NCI-H1105 treated with DMSO at 0.1 percent for 48 hours (cell line): ENCODE data around the gene DUT.
A peak's percentile ranks its signal among the peaks of the same experiment; 100 is the strongest.

Source experiments
- DNase-seq: peaks from one replicate; lab custom pipeline; 2025; lab: John Stamatoyannopoulos, UW

The DUT gene

DNA sequence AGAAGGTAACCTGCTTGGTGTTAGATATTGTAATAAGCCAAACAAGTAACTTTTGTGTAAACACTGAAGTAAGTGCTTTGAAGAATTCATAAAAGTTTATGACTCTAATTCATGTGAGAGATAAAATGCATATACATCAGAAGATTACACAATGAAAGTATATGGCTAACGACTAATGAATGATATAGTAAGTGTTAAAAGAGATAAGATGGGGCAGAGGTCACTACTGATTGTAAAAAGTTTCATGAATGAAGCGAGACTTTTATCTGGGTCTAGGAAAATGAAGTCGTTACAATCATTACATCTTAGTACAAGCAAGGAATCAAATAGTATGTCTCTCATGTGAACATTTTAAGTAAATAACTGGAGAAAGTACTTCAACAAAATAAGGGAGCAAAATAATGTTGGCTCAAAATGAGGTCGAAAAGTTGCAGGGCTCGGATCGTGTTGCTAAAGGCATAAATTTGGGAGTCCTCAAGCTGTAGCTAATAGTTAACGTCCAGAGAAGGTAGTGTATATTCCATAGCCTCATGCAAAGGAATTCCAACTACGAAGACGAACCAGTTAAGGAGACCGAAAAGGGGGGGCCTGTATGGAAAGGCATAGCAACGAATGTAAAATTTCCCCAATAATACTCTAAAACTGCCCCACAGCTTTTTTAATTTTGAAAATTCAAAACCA lies 984 bp upstream of the DUT start:
- no peak for DNase-seq

- DNase-seq: peak; percentile 44
These were observed 790 bp downstream of the DUT start for GRCh38 chr15:48331796-48332641.

DNA sequence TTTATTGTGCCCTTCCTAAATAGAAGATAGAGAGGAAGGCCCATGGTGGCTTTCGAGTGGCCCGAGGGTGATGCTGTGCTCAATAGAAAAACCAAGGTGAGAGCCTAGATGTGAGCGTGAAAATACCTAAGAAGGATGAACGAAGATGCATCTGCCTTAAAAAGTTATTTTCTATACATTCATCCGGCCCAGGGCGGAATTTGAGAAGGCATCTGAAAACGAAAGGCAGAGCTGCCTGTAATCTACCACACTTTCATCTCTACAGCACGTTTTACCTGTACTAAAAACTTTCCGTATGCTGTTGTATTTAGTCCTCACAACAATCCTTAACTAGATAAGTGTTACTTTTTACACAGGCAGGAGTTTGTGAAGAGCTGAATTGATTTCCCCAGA lies 1.4 kb downstream of the DUT start:
- no peak for DNase-seq

DNA sequence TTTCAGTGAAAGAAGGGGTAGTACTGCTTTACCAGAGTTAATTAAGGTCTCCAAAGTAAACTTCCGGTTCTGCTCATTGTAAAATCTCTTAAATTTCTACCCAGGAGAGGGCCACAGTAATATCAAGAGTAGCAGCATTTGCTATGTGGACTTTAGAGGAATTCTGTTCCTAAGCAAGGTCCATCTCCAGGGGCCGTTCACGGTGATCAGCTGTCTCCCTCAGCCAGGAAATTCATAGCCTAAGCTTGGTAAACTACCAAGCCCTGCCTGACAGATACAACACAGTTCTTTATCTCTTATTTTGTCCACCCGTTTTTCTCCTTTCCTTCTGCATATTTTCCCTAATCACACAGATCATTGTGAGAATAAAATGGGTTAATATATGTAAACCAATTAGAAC lies 2.3 kb downstream of the DUT start:
- no peak for DNase-seq

DNA sequence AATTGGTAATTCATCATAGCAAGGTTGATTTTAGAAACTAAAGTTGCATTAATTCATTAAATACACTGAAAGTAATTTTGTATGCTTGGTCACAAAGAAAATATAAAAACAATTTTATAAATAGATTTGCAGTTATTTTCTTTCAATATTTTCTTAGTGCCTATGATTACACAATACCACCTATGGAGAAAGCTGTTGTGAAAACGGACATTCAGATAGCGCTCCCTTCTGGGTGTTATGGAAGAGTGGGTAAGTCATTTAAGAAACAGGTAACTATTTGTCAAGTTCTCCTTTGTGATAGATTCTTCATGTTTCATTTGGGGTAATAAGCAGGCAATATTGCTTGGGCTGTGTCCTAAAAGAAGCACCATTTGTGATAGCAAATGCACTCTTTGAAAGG lies 3.0 kb downstream of the DUT start:
- DNase-seq: no peak

GRCh38 chr15:48336940-48337339 lies 5.7 kb downstream of the DUT start:
- DNase-seq: peak; percentile 8

GRCh38 chr15:48337607-48338006 lies 6.4 kb downstream of the DUT start:
- DNase-seq: no peak

GRCh38 chr15:48340111-48340510 lies 8.9 kb downstream of the DUT start:
- DNase-seq: no peak

DNA sequence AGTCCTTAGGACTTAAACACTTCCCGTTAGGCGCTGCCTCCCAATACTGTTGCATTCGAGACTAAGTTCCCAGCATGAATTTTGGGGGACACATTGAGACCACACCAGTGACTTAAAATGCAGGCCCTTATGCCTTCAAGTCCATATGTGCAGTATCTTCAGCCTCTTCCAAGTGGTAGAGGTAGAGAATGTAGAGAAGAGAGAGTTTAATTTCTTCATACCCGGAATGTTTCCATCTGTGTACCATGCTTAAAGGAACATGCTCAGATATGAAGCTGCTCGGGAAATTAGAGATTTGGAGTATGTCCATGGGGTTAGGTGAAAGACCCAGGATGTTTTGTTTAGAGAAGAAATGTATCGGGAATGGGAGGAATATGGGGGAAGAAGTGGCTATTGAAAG lies 12.6 kb downstream of the DUT start:
- DNase-seq: no peak

GRCh38 chr15:48345516-48345915 lies 14.3 kb downstream of the DUT start:
- DNase-seq: no peak

DNA sequence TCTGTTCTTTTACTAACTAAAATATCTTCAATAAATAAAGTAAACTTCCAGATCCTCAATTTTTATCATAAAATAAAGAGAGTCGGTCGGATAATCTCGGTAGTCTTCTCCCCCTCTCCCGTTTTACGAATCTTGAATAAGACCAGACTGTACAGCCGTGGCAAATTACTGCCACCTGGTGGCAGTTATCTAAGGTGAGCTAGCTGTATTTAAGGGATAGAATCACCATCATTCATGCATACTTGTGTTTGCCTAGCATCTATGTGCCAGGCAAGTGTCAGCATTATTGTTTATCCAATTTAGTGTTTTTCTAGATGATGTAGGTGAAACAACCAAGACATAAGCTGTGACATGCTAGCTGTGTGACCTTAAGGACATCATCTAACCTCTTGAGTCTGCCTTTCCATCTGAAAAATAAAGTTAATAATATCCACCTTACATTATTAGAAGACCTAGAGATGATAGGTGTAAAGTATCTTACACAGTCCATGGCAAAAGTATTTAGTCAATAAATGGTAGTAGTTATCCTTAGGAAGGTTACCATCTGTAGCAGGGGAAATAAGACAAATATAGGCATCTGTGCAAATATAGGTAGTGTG lies 21.3 kb downstream of the DUT start:
- DNase-seq: peak; percentile 65

DNA sequence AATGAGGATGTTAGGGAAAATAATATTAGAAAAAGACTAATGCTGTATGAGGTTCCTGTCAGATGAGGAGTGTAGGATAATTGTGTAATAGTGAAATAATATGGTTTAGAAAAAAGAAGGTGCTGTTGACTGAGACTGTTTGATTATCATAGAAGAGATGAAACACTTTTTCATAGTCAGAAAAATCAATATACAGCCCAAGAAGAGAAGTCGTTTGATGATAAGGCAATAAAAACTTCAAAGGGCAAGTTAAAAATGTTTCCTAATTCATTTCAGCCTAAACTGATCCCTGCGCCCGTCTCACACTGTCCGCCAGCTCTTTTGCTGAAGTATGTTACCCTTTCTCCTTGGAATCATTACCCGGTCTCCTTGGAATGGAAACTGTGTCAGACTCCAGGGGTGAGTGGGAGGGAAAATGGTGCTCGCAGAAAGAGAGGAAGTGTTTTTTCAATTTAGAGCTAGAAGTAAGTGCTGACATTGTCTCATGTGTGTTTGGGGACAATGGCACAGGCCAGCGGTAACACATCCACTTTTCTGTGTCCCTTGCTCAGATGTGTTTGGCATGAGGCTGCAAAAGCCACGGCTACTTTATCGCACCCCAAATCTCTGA lies 23.6 kb downstream of the DUT start:
- DNase-seq: no peak

GRCh38 chr15:48355377-48355776 lies 24.1 kb downstream of the DUT start:
- DNase-seq: no peak

GRCh38 chr15:48358229-48359152 lies 27.3 kb downstream of the DUT start:
- peak; percentile 50 for DNase-seq

DNA sequence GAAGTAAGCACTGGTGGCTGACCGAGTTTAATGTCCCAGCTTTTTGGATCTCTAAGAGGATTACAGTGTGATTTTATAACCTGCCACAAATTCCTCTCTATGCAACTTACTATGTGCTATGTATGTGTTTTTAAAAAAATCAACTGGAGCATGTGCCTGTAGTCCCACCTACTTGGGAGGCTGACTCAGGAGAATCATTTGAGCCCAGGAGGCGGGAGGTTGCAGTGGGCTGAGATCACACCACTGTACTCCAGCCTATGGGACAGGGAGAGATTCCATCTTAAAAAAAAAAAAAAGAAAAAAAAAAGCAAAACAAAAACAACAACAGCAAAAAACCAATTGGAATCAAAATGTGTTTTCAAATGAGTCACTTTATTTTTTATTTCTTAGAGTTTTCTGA lies 29.6 kb downstream of the DUT start:
- DNase-seq: no peak

- no peak for DNase-seq
These were observed 30.5 kb downstream of the DUT start for GRCh38 chr15:48361685-48362084.

DNA sequence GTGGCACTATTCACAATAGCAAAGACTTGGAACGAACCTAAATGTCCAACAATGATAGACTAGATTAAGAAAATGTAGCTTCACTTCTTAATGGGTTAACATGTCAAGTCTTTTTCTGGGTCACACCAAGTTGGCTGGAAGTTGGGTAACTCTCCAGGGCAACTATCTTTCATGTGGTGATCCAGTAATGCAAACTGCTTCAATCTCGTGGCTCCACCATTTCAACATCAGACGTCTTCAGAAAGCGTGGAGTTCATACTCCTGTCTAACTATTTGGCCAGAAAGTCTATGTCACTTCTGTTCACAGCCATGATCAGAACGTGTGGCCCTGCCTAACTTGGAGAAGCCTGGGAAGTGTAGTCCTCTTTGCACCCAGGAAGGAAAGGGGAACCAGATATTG lies 32.2 kb downstream of the DUT start:
- no peak for DNase-seq

DNA sequence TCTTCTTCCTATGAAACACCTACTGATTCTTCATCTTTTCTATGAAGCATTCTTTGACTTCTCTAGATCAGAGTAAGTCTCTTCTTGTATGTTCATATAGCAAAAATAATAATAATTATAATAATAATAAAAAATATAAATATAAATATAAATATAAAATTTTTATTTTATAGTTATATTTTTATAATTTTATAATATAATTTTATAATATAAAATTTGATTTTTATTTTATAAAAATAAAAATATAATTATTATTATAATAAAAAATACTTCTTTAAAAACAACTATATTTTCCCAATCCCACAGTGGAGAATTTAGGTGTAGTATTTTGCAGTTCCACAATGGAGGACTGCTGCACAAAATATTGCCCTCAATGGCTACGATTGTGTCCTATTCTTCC lies 34.3 kb downstream of the DUT start:
- no peak for DNase-seq

DNA sequence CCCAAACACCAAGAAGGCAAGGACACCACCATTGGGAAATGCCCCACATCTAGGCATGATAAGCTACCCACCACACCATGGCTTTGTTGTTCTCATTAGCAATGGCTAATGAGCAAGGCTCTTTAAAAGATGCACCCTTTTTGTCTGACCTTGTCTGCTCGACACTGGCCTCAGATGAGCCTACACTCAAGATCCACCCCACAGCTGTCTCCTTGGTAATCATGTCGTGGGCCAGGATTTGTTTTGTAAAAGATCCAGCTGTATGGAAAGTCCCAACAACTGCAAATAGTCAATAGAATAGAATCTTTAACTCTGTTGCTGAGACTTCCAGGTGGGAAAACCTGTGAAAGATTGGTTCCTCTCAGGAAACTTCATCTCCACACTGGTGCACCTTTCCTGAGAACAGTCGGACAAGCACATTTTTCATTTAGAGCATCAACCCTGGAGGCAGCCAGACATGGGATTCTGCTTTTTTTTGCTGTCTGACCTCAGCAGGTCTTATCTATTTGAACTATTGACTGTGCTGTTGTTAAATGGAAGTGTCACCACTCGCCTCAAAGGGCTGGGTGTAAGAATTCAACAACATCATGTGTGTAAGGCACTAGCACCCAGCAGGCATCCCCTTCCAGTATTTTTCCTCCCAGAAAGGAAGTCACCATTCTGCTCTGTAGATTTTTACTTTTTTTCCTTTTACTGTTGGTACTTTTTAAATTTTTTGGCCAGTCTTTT lies 35.5 kb downstream of the DUT start:
- DNase-seq: no peak

DNA sequence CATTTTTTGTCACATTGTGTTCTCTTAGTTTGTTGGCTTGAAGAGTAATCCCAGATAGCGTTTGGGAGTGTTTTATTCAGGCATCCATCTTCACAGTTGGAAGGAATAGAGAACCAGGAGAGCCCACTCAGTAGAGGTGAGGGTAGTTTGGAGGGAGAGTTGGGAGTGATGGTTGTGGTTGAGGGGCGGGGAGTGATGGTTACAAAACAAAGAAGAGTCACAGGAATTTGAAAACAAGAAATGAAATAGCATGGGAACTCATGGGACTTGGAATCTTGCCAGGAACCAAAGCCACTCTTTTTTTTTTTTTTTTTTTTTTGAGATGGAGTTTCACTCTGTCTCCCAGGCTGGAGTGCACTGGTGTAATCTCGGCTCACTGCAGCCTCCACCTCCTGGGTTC lies 36.3 kb downstream of the DUT start:
- no peak for DNase-seq

- no peak for DNase-seq
These were observed 39.2 kb downstream of the DUT start for GRCh38 chr15:48370460-48370859.
